Measurements from ENCODE around the gene SIRT6.
"Not testable (repeated sequence)": the region's sequence is repeated elsewhere in the genome, so short reads cannot be mapped to it uniquely, and the experiment has no call there.

Gene SIRT6

DNA sequence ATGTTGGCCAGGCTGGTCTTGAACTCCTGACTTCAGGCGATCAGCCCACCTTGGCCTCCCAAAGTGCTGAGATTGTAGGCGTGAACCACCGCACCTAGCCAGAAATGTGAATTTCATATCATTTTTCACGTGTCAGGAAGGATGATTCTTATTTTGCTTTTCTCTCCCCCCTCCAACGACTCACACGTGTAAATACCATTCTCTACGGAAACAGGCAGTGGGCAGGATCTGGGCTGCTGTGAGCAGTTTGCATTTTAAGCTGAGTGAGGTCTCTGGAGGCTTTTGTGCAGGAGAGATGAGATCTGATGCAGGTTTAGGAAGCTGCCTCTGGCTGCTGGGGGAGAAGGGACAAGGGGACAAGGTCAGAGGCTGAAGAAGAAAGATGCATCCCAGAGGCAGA, 12.0 kb upstream of the SIRT6 start:
- peaks cover 5% of the 10 kb centered on the region for H3K4me1 Mint-ChIP-seq (ENCODE audit: low read depth)
- H3K9me3 Mint-ChIP-seq: peaks cover 11% of the 10 kb centered on the region
- H3K27me3 Mint-ChIP-seq: peaks cover 43% of the 10 kb centered on the region
- intact Hi-C loops (cut with micrococcal nuclease): no loop called here
- H3K36me3 Mint-ChIP-seq (ENCODE audit: low read depth): no peaks in the 10 kb centered on the region
- H3K4me3 Mint-ChIP-seq: no peak overlapping the region
- H3K27ac Mint-ChIP-seq: no peak overlapping the region

DNA sequence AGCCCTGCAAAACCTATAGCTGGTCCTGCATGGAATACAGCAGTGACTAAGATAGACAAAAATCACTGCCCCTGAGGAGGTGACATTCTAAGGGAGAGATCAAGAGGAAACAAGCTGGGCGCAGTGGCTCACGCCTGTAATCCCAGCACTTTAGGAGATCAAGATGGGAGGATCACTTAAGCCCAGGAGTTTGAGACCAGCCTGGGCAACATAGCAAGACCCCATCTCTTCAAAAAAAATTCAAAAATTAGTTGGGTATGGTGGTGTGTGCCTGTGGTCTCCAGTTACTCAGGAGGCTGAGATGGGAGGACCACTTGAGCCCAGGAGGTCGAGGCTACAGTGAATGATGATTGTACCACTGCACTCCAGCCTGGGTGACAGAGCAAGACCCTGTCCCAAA, 10.2 kb upstream of the SIRT6 start:
- H3K27ac Mint-ChIP-seq; H3K9me3 Mint-ChIP-seq; H3K4me1 Mint-ChIP-seq (ENCODE audit: low read depth); H3K4me3 Mint-ChIP-seq; H3K36me3 Mint-ChIP-seq (ENCODE audit: low read depth); intact Hi-C loops (cut with micrococcal nuclease): not testable (repeated sequence)
- peaks cover 34% of the 10 kb centered on the region for H3K27me3 Mint-ChIP-seq

DNA sequence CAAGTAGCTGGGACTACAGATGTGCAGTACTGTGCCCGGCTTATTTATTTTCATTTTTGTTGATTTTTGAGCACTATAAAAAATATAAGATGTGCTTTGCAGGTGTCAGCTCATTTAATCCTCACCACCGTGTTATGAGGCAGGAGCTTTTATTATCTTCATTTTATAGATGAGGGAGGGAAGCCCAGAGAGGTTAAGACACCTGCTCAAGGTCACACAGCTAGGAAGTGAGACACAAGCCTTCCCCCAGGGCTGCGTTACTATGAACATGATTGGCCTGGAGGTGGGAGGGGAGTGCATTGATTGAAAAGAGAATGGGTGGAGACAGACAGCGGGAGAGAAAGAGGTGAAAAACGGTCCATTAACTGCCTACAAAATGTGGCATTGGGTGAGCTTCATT, 7.3 kb upstream of the SIRT6 start:
- intact Hi-C loops (cut with micrococcal nuclease): loop anchor here (10.0 kb wide), 2 partner anchors 55 to 135 kb away; no protein-coding TSS in a partner anchor
- Mint-ChIP-seq H3K36me3 (ENCODE audit: low read depth) (no peaks in the 10 kb centered on the region), H3K4me1 (ENCODE audit: low read depth) (peaks cover 14% of the 10 kb centered on the region), H3K27me3 (peaks cover 20% of the 10 kb centered on the region), H3K27ac (no peak overlapping the region), H3K9me3 (no peaks in the 10 kb centered on the region), H3K4me3 (no peak overlapping the region)

DNA sequence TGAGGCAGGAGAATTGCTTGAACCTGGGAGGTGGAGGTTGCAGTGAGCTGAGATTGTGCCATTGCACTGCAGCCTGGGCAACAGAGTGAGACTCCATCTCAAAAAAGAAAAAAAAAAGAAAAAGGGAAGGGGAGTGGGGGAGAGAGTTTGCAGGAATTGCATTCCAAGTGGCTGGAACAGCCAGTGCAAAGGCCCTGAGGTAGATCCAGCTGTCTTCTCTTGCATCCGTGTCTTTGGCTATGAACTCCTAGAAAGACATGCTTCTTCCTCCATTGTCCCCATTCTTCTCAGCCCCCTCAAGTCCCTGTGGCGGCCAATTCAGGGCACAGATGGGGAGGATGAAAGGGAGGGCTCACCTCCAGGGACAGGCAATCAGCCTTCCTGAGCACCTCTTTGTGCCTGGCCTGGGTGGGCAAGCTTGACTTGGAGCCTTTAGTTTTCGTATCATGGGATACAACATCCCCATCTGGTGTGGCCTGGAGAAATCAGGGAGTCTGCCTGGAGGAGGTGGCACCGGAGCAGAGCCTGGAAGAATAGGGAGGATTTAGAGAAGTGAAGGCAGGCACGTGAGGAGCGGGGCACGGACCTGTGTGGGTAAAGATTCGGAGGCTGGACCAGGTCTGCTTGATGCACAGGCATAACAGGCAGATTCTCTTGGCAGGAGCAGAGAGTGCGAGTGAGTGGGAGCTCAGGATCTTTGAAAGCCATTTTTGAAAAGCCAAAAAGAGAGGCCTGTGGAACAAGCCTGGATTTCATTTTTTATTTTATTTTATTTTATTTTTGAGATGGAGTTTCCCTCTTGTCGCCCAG, 5.2 kb upstream of the SIRT6 start:
- Mint-ChIP-seq H3K4me1 (ENCODE audit: low read depth) (peaks cover 29% of the 10 kb centered on the region), H3K36me3 (ENCODE audit: low read depth) (peaks cover under 1% of the 10 kb centered on the region), H3K27me3 (peaks cover 11% of the 10 kb centered on the region), H3K4me3 (no peak overlapping the region), H3K9me3 (no peaks in the 10 kb centered on the region), H3K27ac (no peak overlapping the region)
- intact Hi-C loops (cut with micrococcal nuclease): loop anchor here (10.0 kb wide), 2 partner anchors 53 to 133 kb away; no protein-coding TSS in a partner anchor

DNA sequence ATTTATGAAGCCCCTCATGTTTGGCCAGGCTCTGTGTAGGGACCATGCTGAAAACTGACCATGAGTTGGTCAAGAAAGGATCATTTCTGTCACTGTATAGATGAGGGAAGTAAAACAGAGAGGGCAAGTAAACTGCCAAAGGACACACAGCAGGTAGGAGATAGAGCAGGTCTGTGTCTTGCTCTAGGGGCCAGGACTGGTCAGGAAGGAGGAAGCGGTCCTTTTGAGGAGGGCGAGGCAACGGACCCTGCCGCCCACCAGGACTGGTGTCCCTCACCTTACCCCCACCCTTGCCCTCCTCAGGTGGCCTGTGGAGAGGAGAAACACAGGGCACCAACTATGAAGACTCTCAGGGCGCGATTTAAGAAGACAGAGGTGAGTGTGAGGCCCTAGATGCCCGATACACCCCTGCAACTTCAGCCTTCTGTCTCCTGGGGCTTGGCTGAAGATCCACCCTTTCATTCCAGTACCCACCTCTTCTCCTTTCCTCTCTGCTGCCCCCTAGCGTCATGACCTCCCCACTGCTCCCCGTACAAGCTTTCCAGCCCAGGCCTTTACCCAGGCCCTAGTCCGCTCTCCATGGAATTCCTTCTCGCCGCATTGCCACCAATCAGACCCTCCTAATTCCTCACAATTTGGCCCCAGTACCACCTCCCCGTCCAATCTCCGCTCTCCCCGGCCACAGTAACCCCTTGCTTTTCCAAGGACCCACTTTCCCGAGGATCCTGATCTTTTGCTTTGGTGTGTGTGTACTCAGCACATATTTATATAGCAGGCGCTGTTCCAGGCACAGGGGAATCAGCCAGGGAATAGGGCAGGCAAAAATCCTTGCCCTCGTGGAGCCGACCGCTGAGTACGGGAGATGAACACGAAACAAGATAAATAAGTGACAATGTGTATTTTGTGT, 4.0 kb upstream of the SIRT6 start:
- Mint-ChIP-seq H3K9me3 (no peaks in the 10 kb centered on the region), H3K27me3 (peaks cover 9% of the 10 kb centered on the region), H3K27ac (no peak overlapping the region), H3K4me1 (ENCODE audit: low read depth) (peaks cover 36% of the 10 kb centered on the region), H3K36me3 (ENCODE audit: low read depth) (peaks cover 8% of the 10 kb centered on the region), H3K4me3 (no peak overlapping the region)
- intact Hi-C loops (cut with micrococcal nuclease): loop anchor here (10.0 kb wide), 2 partner anchors 52 to 132 kb away; no protein-coding TSS in a partner anchor

DNA sequence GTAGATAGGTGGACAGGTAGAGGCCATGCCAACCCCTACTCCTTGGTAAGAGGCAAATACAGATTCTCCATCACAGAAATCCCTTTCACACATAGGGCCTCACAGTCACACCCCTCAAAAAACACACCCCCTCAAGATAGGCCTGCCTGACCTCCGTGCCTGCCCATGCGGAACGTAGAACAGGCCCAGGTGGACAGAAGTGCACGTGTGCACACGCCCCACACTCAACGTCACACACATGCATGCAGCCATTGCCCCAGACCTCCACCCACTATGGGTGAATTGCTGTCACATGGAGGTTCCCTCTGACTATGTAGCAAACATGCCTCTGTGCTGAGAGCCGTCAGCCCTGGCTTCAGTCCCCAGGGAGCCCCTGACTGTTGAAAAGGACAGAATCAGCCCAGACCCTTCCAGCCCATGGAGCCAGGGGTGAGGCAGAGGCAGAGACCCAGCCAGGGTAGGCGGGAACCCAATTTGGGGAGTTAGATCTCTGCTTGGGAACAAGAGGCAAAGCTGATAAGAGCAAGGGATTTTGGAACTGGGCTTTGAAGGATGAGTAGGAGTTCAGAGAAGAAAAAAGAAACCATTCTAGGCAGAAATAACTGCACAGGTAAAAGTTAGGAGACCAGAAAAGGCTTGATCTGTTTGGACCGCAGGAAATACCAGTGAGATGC, 3.2 kb upstream of the SIRT6 start:
- H3K4me1 Mint-ChIP-seq (ENCODE audit: low read depth): peaks cover 43% of the 10 kb centered on the region
- H3K27ac Mint-ChIP-seq: no peak overlapping the region
- H3K36me3 Mint-ChIP-seq (ENCODE audit: low read depth): peaks cover 16% of the 10 kb centered on the region
- no peaks in the 10 kb centered on the region for H3K9me3 Mint-ChIP-seq
- no peak overlapping the region for H3K4me3 Mint-ChIP-seq
- H3K27me3 Mint-ChIP-seq: peaks cover 9% of the 10 kb centered on the region
- intact Hi-C loops (cut with micrococcal nuclease): loop anchor here (10.0 kb wide), 2 partner anchors 51 to 131 kb away; no protein-coding TSS in a partner anchor

DNA sequence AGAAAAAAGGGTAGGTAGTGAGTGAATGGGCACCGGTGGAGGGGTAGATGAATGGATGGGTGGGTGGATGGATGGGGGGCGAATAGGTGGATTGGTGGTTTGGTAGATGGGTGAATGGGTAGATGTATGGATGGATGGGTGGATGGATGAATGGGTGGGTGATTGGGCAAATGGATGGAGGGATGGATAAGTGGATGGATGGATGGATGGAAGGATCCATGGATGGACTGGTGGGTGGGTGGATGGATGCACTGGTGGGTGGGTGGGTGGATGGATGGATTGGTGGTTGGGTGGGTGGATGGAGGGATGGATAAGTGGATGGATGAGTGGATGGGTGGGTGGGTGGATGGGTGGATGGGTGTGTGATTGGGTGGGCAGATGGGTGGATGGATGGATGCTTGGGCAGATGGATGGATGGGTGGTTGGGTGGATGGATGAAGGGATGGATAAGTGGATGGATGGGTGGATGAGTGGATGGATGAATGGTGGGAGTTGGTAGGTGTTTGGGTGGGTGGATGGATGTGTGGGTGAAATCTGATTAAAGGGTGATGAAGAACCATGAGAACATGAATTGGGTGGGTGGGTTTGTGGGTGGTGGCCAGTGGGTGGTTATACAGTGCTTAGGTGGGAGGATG, 2.5 kb upstream of the SIRT6 start:
- no peaks in the 10 kb centered on the region for H3K9me3 Mint-ChIP-seq
- H3K4me1 Mint-ChIP-seq (ENCODE audit: low read depth): peaks cover 44% of the 10 kb centered on the region
- intact Hi-C loops (cut with micrococcal nuclease): loop anchor here (5.0 to 10.0 kb wide), 3 partner anchors 50 to 198 kb away; partner anchors contain the start of gene EEF2
- peaks cover 9% of the 10 kb centered on the region for H3K27me3 Mint-ChIP-seq
- H3K4me3 Mint-ChIP-seq: no peak overlapping the region
- H3K27ac Mint-ChIP-seq: no peak overlapping the region
- peaks cover 23% of the 10 kb centered on the region for H3K36me3 Mint-ChIP-seq (ENCODE audit: low read depth)

DNA sequence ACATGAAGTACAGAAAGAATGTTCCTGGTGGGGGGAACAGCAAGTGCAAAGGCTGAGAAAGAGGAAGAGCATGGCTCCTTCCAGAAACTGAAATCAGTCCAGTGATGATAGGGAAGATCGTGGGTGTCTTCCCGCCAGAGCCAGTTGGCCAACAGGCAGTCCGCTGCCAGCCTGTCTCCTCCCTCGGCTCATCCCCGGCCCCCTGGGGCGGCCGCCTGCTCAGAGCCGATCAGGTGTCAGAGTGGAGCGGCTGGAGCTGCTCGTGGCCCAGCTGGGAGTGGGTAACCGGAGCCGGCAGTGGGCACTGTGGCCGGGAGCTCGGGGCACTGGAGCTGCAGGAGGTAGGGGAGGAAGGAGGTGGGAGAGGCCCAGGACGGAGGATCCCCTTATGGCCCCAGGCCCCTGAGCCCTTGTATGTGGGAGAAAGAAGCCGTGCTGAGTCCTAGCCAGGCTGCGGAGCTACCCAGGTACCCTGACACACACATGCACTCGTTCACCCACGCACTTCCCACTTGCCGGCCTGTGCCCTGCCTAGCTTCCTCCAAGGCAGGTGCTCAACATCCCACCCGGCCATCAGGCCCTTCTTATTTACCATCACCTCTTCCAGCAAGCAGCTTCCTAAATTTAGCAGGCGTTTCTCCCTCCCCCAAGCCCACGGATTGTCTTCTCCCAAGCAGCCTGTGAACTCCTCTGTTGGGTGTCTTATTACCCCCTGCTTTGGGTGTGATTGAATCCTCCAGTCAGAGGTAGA, 1.8 kb upstream of the SIRT6 start:
- Mint-ChIP-seq H3K27me3 (peaks cover 9% of the 10 kb centered on the region), H3K27ac (peak overlapping the region; percentile 80), H3K9me3 (no peaks in the 10 kb centered on the region), H3K4me1 (ENCODE audit: low read depth) (peaks cover 51% of the 10 kb centered on the region), H3K36me3 (ENCODE audit: low read depth) (peaks cover 30% of the 10 kb centered on the region), H3K4me3 (peak overlapping the region; percentile 55)
- intact Hi-C loops (cut with micrococcal nuclease): loop anchor here (5.0 to 10.0 kb wide), 3 partner anchors 49 to 197 kb away; partner anchors contain the start of gene EEF2

DNA sequence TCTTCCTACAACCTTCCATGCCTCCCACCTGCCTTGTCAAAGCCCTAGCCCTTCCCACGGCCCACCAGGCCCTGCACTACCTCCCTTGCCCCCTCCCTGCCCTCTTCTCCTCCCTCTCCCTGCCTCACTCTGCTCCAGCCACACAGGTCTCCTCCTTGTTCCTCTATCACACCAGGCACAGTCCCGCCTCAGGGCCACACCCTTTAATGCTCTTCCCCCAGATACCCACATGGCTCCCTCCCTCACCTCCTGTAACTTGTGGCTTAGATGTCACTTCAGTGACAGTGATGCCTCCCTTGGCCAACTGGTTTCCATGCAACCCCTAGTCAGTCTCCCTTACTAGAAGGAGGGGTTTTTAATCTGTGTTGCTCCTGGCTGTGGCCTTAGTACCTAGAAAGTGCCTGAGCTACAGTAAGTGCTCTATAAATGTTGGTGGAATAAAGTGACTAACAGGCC, 1.3 kb downstream of the SIRT6 start:
- H3K4me1 Mint-ChIP-seq (ENCODE audit: low read depth): peaks cover 45% of the 10 kb centered on the region
- no peaks in the 10 kb centered on the region for H3K9me3 Mint-ChIP-seq
- intact Hi-C loops (cut with micrococcal nuclease): loop anchor here (5.0 to 10.0 kb wide), 3 partner anchors 46 to 194 kb away; partner anchors contain the start of gene EEF2
- H3K27me3 Mint-ChIP-seq: peaks cover 3% of the 10 kb centered on the region
- peak overlapping the region; percentile 45 for H3K4me3 Mint-ChIP-seq
- H3K27ac Mint-ChIP-seq: peak overlapping the region; percentile 30
- peaks cover 61% of the 10 kb centered on the region for H3K36me3 Mint-ChIP-seq (ENCODE audit: low read depth)

DNA sequence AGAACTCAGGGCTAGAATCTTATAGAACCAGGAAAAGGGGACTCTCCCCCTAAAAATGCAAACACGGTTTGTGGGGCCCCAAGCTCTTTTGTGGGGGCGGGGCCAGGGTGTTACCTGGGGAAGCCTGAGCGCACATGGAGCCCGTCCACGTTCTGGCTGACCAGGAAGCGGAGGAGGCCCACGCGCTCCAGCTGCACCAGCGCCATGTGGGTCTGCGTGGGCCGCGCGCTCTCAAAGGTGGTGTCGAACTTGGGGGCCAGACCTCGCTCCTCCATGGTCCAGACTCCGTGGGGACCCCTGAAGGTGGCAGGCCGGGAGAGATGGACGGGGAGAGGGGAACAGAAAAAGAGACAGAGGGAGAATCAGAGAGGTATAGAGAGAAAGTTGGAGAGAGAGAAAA, 3.4 kb downstream of the SIRT6 start:
- no peaks in the 10 kb centered on the region for H3K9me3 Mint-ChIP-seq
- peaks cover 82% of the 10 kb centered on the region for H3K36me3 Mint-ChIP-seq (ENCODE audit: low read depth)
- no peak overlapping the region for H3K4me3 Mint-ChIP-seq
- peaks cover 32% of the 10 kb centered on the region for H3K4me1 Mint-ChIP-seq (ENCODE audit: low read depth)
- intact Hi-C loops (cut with micrococcal nuclease): loop anchor here (10.0 kb wide), 1 partner anchor 304 kb away; no protein-coding TSS in a partner anchor
- H3K27ac Mint-ChIP-seq: no peak overlapping the region
- H3K27me3 Mint-ChIP-seq: no peaks in the 10 kb centered on the region

DNA sequence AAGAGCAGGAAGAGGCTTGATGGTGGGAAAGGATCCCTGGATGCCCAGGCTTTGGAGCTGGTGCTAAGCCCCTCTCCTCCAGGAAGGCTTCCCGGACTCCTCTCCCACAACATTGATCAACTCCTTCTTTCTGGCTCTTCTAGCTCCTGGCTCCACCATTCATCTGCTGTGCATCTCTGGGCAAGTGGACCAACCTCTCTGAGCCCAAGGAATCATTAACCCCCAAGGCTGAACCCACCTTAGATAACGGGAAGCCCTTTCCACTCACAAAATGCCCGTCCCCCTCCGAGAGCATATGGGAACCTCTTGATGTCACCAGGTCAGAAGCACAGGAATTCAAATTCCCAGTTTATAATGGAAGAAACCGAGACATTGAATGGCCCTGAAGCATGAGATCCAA, 5.2 kb downstream of the SIRT6 start:
- Mint-ChIP-seq H3K27me3 (peaks cover 14% of the 10 kb centered on the region), H3K36me3 (ENCODE audit: low read depth) (peaks cover 78% of the 10 kb centered on the region), H3K4me1 (ENCODE audit: low read depth) (peaks cover 26% of the 10 kb centered on the region), H3K27ac (no peak overlapping the region), H3K4me3 (no peak overlapping the region), H3K9me3 (no peaks in the 10 kb centered on the region)
- intact Hi-C loops (cut with micrococcal nuclease): loop anchor here (10.0 kb wide), 1 partner anchor 302 kb away; no protein-coding TSS in a partner anchor

DNA sequence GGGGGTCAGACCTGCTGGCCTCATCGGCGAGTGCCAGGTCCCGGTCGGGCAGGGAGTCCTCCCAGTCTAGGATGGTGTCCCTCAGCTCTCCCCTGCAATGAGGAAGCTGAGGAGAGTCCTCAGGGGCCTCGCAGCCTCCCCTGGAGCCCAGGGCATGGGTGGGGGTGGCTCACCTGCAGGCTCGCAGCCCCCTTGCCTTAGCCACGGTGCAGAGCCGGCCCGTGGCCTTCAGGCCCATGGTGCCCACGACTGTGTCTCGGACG, 6.8 kb downstream of the SIRT6 start:
- Mint-ChIP-seq H3K27ac (no peak overlapping the region), H3K4me3 (no peak overlapping the region), H3K4me1 (ENCODE audit: low read depth) (peaks cover 15% of the 10 kb centered on the region), H3K36me3 (ENCODE audit: low read depth) (peaks cover 66% of the 10 kb centered on the region), H3K27me3 (peaks cover 20% of the 10 kb centered on the region), H3K9me3 (no peaks in the 10 kb centered on the region)
- intact Hi-C loops (cut with micrococcal nuclease): loop anchor here (10.0 kb wide), 1 partner anchor 301 kb away; no protein-coding TSS in a partner anchor
